HTR-8/SVneo (cell line): ENCODE data around the gene PDE1A.
"Not testable (repeated sequence)": the region's sequence is repeated elsewhere in the genome, so short reads cannot be mapped to it uniquely, and the experiment has no call there.

ENCODE experiments used
- DNase-seq: peaks from one replicate; pipeline ENCODE4 v3.0.0; 2011; ENCODE audit warnings: low spot score, mixed read lengths; ENCODE audit not compliant: insufficient read length
- FAIRE-seq: peaks from 2 replicates; lab custom pipeline; 2011; peaks lifted over from hg19 to GRCh38; lab: Jason Lieb, UNC

Gene PDE1A

DNA sequence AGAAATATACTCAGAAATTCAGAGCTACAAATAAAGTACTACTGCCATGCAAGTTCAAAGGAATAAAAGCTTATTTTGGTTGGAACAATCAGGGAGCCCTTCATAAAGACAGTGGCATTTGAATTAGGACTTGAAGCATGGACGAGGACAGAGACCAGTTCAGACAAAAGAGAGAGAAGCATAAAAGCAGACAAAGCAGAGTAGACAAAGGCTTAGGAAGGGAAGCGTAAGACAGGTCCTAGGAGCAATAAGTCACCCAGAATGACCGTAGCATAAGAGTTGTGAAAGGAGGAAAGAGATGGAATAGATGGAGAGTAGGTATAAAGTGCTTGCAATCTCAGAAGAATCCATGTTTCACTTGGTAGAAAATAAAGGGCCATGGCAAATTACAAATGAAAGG lies 14.0 kb downstream of the PDE1A start:
- FAIRE-seq (no peak), DNase-seq (no peak)

DNA sequence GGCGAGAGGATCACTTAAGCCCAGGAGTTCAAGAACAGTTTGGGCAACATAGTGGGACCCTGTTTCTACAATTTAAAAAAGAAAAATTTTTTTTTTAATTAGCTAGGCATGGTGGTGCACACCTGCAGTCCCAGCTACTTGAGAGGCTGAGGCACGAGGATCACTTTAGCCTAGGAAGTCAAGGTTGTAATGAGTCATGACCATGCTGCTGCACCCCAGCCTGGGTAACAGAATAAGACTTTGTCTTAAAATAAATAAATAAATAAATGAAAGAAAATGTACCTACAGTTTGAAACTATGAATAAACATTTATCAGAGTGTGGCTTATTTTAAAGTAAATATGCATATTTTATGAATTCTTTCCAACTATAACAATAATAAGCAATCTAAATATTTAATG lies 16.7 kb downstream of the PDE1A start:
- DNase-seq (no peak), FAIRE-seq (no peak)

DNA sequence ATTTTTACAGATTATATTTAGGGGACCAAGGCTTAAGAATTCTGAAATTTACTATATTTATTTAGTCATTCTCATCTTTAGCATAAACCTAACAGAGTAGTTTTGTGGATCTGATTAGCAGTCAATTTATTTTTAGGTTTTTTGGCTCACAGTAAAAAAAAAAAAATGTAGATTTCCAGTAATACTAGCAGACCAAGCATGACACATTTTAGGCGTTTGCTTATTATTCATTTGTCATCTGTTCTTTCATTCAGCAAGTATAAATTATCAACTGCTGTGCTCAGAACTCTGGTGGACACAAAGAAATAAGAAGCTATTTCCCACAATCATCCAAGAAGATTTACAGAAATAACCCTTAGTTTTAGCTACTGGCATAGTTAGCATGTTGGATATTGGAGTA lies 20.6 kb downstream of the PDE1A start:
- no peak for FAIRE-seq
- no peak for DNase-seq

- no peak for DNase-seq
- no peak for FAIRE-seq
Measured at GRCh38 chr2:182404975-182405561, 21.8 kb downstream of the PDE1A start.

- no peak for FAIRE-seq
Measured at GRCh38 chr2:182404092-182404491, 22.7 kb downstream of the PDE1A start.

DNA sequence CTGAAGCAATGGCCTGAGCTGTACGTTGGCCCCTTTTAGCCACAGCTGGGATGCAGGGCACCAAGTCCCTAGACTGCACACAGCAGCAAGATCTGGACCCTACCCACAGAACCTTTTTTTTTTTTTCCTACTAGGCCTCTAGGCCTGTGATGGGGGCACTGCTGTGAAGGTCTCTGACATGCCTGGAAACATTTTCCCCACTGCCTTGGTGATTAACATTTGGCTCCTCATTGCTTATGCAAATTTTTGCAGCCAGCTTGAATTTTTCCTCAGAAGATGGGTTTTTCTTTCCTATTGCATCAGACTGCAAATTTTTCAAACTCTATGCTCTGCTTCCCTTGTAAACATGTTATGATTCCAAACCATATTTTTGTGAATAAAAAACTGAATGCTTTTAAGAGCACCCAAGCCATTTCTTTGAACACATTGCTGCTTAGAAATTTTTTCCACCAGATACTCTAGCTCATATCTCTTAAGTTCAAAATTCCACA lies 33.5 kb downstream of the PDE1A start:
- no peak for FAIRE-seq
- no peak for DNase-seq

More at GRCh38 chr2:182404092-182404491, 22.7 kb downstream of the PDE1A start:
- peak; percentile 45 for DNase-seq

DNA sequence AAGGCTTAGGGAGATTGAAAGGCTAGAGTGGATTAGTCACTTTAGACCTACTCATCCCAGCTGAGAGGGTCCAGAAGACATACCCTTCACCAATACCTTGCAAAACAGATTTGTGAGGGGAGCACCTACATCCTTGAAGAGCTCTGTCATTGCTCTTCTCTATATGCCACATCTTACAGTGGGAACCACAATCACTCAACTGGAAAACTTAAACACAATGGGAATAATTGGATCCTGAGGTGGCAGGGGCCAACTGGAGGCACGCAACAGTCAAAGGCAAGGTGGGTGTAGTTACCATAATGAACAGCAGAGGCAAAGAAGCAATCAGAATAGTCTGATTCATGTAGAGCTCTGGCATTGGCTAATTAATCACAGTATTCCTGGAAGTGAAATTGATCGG lies 35.4 kb downstream of the PDE1A start:
- no peak for FAIRE-seq

DNA sequence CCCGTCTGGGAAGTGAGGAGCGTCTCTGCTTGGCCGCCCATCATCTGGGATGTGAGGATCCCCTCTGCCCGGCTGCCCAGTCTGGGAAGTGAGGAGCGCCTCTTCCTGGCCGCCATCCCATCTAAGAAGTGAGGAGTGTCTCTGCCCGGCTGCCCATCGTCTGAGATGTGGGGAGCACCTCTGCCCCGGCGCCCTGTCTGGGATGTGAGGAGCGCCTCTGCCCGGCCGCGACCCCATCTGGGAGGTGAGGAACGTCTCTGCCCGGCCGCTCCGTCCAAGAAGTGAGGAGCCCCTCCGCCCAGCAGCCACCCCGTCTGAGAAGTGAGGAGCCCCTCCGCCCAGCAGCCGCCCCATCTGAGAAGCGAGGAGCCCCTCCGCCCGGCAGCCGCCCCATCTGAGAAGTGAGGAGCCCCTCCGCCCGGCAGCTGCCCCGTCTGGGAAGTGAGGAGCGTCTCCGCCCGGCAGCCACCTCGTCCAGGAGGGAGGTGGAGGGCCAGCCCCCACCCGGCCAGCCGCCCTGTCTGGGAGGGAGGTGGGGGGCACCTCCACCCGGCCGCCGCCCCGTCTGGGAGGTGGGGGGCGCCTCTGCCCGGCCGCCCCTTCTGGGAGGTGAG lies 40.5 kb downstream of the PDE1A start:
- FAIRE-seq, DNase-seq: not testable (repeated sequence)

More for the DNA sequence above, 35.4 kb downstream of the PDE1A start:
- DNase-seq: no peak

GRCh38 chr2:182384860-182385259 lies 42.0 kb downstream of the PDE1A start:
- DNase-seq (no peak), FAIRE-seq (no peak)

DNA sequence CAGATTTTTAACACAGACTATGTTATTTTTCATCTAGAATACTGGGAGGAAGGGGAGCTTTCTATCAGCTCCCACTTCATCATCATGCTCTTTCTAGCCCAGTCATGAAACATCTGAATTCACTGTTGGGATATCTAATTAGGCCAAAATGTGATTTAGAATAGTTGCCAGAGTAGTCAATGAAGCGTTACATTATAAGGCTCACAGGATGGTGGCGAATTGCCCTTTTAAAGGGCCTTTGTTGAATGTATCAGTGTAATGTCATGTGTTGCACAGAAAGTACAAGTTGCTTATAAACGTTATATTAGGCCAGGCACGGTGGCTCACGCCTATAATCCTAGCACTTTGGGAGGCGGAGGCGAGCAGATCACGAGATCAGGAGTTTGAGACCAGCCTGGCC lies 45.6 kb downstream of the PDE1A start:
- FAIRE-seq (no peak), DNase-seq (no peak)

GRCh38 chr2:182379241-182379640 lies 47.6 kb downstream of the PDE1A start:
- DNase-seq: no peak

DNA sequence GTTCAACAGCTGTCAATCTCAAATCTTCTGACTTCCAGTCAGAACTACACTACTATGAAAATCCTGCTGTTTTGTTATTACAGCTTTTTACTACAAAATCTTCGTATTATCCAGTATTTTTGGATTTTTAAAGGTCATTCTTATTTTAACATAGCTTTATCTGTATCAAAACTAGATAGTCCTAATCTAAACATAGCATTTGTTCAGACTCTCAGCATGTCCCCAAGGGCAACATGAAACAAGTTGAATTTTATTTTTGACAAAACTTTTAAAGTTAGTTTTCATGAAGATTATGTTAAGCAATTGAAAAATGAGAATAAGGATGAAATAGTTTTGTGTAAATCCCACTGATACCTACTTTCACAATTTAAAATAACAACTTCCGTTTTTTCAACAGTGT lies 48.1 kb downstream of the PDE1A start:
- DNase-seq (no peak), FAIRE-seq (no peak)

More at GRCh38 chr2:182379241-182379640, 47.6 kb downstream of the PDE1A start:
- FAIRE-seq: no peak

GRCh38 chr2:182377467-182377866 lies 49.4 kb downstream of the PDE1A start:
- FAIRE-seq (no peak), DNase-seq (no peak)

DNA sequence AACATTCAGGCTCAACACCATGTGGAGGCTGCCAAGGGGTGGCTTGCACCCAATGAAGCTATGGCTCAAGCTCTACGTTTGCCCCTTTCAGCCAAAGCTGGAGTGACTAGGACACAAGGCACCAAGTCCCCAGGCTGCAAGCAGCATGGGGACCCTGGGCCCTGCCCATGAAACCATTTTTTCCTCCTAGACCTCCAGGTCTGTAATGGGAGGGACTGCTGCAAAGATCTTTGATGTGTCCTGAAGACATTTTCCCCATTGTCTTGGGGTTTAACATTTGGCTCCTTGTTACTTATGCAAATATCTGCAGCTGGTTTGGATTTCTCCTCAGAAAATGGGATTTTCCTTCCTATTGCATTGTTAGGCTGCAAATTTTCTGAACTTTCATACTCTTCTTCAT lies 51.0 kb downstream of the PDE1A start:
- no peak for DNase-seq
- FAIRE-seq: no peak

DNA sequence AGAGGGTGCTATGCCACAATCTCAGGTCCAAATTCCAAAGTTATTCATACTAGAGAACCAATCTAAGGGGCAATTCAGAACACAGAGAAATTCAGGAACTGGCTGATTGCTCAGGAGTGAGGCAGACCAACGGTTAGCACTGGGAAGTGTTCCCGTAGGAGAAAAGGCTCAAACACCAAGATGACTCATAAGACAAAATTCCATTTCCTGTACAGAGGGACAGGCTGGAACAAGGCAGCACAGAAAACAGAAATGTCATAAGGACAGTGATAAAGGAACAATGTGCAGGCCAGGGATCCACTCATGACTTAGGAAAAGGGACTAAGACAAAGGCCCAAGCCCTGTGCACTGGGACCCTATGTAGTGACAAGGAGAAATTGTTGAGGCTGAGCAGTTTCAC lies 54.2 kb downstream of the PDE1A start:
- peak; percentile 78 for DNase-seq
- FAIRE-seq: peak; percentile 28

DNA sequence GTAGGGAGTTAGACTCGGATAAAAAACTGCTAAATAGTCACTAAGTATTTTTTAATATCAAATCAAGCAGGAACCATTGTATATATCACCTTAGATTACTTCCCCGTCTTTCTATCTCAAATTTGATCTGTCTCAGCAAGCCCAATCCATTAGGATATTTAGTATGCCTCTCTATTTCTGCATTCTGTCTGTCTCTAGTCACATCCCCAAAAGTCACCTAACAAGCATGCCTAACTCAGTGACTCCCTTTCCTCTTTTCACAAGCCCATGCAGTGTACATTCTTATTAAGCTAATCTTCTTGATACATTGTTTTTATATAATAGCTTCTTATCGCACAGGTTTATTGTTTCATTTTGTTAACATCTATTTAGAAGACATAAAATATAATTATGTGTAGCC lies 57.8 kb downstream of the PDE1A start:
- FAIRE-seq (no peak), DNase-seq (no peak)

- FAIRE-seq (no peak), DNase-seq (no peak)
Measured at GRCh38 chr2:182368446-182368845, 58.4 kb downstream of the PDE1A start.

DNA sequence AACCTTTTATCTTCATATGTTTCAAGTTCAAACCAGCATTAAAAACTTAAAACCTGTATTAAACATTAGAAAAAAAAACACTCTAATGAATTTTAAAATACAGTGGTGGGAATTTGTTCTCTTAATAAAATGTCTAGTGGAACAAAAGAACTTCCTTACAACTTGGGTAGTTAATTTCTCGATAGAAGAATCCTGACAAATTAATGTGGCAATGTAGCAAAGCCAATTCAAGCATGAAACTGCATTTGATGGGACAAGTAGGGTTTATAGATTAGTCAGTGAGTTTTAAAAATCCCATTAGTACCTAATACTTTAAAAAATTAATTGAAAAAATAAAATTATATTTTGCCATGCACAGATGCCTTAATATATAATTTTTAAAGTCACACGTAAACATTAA lies 59.4 kb downstream of the PDE1A start:
- DNase-seq (no peak), FAIRE-seq (no peak)

DNA sequence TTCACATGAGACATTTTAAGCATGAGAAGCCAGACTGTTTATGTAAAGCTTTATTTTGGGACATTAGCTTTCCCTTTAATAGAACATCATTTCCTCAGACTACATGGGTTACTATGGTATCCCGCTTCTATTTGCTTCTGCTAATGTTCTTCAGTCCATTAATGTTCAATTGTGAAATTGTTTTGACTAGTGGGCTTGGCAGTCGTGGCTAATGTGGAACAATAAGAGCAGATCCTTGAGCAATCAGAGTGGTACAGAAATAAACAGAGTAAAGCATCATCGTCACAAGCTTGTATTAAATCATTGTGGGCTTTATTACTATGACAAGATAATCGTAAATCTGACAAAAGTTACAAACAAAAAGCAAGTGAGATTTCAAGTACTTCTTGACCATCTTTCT lies 60.2 kb downstream of the PDE1A start:
- FAIRE-seq (no peak), DNase-seq (peak; percentile 37)

DNA sequence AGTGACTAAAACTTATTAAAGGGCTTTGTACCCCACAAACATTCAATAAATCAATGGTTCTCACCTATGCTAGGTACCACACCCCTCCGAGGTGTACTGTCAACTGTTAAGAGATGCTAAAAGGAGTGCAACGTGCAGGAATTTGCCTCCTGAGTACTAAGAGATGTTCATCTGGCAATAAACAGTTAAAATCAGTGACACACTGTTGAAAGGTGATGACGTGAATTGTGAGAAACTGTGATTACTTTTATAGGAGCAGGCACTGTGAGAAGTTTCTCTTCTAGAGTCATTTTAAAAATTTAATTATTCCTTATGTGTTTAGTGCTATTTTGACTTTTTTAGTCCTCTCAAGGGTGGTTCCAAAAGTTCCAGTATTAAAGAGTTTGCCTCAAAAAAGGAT lies 61.0 kb downstream of the PDE1A start:
- no peak for DNase-seq
- FAIRE-seq: no peak

GRCh38 chr2:182361477-182361876 lies 65.4 kb downstream of the PDE1A start:
- DNase-seq: no peak
- no peak for FAIRE-seq

GRCh38 chr2:182360663-182361260 lies 66.1 kb downstream of the PDE1A start:
- FAIRE-seq: no peak

More at GRCh38 chr2:182360663-182361260, 66.1 kb downstream of the PDE1A start:
- no peak for DNase-seq
